ENCODE results near the gene PLCD3. TPM values are rescaled to one million over a fixed set of nuclear protein-coding genes. Genes with fewer than 3 reads are reported as not detected.

The PLCD3 gene
- total and polyA plus RNA-seq, 9 of the 15 experiments (the other 6 are each of a cell fraction or from before 2014, with no cell fraction given): 0.20 to 22.6 (median 7.5) TPM

DNA sequence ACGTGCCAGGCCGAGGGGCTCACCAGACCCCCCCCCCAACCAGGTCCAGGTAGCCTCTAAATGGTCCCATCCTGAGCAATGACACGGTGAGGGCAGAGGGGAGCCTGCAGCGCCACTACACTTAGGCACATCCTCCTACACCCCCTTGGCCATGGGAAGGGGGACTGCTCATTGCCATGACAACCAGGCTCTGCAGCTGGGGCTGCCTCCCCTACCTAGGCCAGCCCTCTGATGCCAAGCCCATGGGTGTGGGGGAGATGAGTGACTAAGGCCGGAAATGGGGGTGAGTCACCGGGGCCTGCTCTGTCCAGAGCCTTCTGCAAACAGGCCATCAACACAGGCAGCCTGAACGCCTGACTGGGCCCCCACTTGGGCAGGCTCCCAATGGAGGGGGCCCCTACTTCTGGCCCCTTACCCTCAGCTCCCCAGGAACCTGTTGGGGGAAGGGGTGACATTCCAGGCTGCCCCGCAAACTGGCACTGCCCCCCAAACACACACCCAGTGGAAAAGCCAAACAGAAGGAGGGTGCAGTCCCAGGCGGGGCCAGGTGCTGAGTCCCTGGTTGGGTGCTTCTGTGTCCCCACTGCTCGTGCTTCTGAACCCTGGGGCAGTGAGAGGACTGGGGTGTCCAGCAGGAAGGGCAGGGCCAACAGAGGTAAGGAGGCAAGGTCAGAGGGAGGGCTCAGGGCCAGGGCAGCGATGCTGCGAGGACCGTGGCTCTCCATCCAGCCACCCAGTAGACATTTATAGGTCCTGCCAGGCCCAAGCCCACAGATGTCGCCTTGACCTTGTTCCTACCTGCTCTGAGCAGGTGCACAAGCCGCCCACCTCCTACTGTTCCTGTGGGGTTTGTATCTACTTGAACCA lies 8.2 kb downstream of the PLCD3 start (continued):
- TF ChIP-seq ZNF224 (CRISPR knock-in tag; IDR thresholded peaks at IDR 0.05) (no peak), BMI1 (IDR thresholded peaks at IDR 0.05; ENCODE audit: low read length) (peak; percentile 80), FOXK2 (conservative IDR thresholded peaks at IDR 0.05 in 1 of 2, IDR thresholded peaks at IDR 0.05 in 1 of 2; ENCODE audit: low read depth in 2 of 2) (peak; percentile 56 to 69; a peak in 3 of 4 replicates), POLR2AphosphoS5 (IDR thresholded peaks at IDR 0.05; ENCODE audit: control insufficient read depth, insufficient read depth, low read depth, low read length) (no peak), MCM2 (IDR thresholded peaks at IDR 0.05; ENCODE audit: low read depth) (no peak), CREM (IDR thresholded peaks at IDR 0.05; ENCODE audit: low read depth) (no peak), ARNT (IDR thresholded peaks at IDR 0.05) (no peak), HNRNPH1 (optimal IDR thresholded peaks at IDR 0.05; ENCODE audit: low read depth, low read length) (no peak), SNRNP70 (optimal IDR thresholded peaks at IDR 0.05; ENCODE audit: low read depth, low read length) (no peak), RBM22 (IDR thresholded peaks at IDR 0.05; ENCODE audit: low read depth, low read length, poor library complexity, severe bottlenecking) (no peak), JUNB (CRISPR knock-in tag; conservative IDR thresholded peaks at IDR 0.05) (peak; percentile 79), FOS (IDR thresholded peaks at IDR 0.05; ENCODE audit: extremely low read depth, insufficient read length) (peak; percentile 74), NBN (IDR thresholded peaks at IDR 0.05; ENCODE audit: low read depth) (peak; percentile 41; the same call in 1 of the 2 replicates), ASH1L (IDR thresholded peaks at IDR 0.05; ENCODE audit: borderline replicate concordance, low read depth, partially characterized antibody) (no peak), TCFL5 (CRISPR knock-in tag; conservative IDR thresholded peaks at IDR 0.05) (no peak), ZNF263 (CRISPR knock-in tag; IDR thresholded peaks at IDR 0.05; ENCODE audit: borderline replicate concordance) (no peak), KDM5B (IDR thresholded peaks at IDR 0.05; ENCODE audit: insufficient replicate concordance, low read depth, low read length) (no peak), JUN (IDR thresholded peaks at IDR 0.05; ENCODE audit: borderline replicate concordance, low read depth, low read length) (peak; percentile 97), JUN (CRISPR knock-in tag; IDR thresholded peaks at IDR 0.05; ENCODE audit: borderline replicate concordance) (no peak), NCOA6 (IDR thresholded peaks at IDR 0.05) (no peak), DACH1 (IDR thresholded peaks at IDR 0.05; ENCODE audit: partially characterized antibody) (no peak), ELF2 (CRISPR knock-in tag; IDR thresholded peaks at IDR 0.05) (no peak), ETS2 (tag; IDR thresholded peaks at IDR 0.05; ENCODE audit: borderline replicate concordance, poor library complexity, severe bottlenecking) (peak; percentile 29), ZNF785 (CRISPR knock-in tag; IDR thresholded peaks at IDR 0.05) (no peak), BRF1 (IDR thresholded peaks at IDR 0.05; ENCODE audit: borderline replicate concordance, extremely low read depth, insufficient read length) (no peak)
- TF ChIP-seq, protein P1, sequence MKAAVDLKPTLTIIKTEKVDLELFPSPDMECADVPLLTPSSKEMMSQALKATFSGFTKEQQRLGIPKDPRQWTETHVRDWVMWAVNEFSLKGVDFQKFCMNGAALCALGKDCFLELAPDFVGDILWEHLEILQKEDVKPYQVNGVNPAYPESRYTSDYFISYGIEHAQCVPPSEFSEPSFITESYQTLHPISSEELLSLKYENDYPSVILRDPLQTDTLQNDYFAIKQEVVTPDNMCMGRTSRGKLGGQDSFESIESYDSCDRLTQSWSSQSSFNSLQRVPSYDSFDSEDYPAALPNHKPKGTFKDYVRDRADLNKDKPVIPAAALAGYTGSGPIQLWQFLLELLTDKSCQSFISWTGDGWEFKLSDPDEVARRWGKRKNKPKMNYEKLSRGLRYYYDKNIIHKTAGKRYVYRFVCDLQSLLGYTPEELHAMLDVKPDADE (conservative IDR thresholded peaks at IDR 0.05; ENCODE audit: control insufficient read depth, low read depth, low read length): peak; percentile 90
- TF ChIP-seq, protein P2, sequence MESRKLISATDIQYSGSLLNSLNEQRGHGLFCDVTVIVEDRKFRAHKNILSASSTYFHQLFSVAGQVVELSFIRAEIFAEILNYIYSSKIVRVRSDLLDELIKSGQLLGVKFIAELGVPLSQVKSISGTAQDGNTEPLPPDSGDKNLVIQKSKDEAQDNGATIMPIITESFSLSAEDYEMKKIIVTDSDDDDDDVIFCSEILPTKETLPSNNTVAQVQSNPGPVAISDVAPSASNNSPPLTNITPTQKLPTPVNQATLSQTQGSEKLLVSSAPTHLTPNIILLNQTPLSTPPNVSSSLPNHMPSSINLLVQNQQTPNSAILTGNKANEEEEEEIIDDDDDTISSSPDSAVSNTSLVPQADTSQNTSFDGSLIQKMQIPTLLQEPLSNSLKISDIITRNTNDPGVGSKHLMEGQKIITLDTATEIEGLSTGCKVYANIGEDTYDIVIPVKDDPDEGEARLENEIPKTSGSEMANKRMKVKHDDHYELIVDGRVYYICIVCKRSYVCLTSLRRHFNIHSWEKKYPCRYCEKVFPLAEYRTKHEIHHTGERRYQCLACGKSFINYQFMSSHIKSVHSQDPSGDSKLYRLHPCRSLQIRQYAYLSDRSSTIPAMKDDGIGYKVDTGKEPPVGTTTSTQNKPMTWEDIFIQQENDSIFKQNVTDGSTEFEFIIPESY (CRISPR knock-in tag; IDR thresholded peaks at IDR 0.05): no peak

Data from K562 (cell line).